ENCODE measurements around the gene GRP.

DNA sequence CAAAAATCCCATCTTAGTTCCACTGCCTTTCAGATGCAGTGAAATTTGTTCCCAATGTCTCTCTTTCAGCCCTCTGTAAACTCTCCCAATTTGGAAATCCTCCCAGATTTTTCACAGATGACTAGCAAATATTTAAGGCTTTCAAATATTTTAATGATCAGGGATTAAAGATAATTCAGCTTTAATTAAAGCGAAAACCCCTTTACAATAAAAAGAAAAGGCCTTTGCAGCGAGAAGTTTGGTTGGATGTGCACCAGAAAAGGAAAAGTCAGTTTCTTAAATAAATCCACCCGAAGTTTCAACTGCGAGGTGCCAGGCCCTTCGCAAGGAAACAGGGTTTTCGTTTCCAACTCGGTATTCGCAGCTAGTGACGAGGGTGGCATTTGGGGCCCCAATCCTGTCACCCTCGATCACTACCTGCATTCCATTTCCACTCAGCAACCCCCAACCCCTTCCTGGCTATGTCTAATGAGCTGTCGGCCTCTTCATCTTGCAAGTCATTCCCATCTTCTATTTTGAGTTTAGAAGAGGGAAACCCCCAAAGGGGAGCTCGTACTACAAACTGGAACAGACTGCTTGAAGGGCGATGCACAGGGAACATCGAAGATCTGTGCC is 51.8 kb downstream of the GRP start:
- TF ChIP-seq CSDC2 (CRISPR knock-in tag; IDR thresholded peaks at IDR 0.05) (no peak), RARB (CRISPR knock-in tag; IDR thresholded peaks at IDR 0.05) (no peak)
